HG02885 (cell line): Measurements from ENCODE around the gene ARIH1.

Experiments used
- ATAC-seq: cut with Tn5 transposase; IDR thresholded peaks from one replicate; pipeline ENCODE4 v1.9.1; 2021; ENCODE audit warnings: mild to moderate bottlenecking; ENCODE audit not compliant: unreplicated experiment, poor library complexity

Gene ARIH1

DNA sequence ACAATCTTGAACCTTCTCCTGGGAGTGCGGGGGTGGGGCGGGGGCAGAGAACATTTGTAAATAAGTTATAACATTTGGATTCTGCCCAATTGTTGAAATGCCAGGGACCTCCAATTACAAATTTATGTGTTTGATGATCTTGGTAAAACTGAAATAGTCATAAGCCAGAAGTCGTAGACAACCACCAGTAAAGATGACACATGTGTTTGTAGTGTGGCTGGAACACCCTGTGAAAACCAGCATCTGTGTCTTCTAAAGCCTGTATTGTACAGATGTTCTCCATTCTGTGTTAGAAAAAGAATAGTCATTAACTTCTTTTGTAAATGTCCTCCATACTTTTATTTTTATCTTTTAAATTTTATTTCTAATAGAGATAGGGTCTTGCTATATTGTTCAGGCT, 61.8 kb downstream of the ARIH1 start:
- no peak for ATAC-seq

DNA sequence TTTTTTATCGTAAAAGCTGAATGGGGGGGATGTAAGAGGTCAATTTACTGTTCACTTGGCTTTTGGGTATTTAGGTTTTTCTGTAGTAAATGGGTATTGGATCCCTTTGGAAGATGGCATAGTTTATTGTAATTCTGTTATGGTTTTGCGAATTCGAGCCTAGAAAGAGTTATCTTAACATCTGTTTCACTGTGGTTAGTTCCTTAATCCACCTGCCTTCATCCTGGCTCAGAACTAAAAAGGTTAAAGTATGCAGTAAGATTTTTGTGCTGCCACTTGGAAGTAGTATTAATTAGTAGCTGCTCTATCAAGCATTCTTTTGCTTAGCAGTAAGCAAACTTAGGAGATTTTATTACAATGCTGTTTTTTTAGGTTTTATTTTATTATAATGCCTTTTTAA, 62.4 kb downstream of the ARIH1 start:
- no peak for ATAC-seq

DNA sequence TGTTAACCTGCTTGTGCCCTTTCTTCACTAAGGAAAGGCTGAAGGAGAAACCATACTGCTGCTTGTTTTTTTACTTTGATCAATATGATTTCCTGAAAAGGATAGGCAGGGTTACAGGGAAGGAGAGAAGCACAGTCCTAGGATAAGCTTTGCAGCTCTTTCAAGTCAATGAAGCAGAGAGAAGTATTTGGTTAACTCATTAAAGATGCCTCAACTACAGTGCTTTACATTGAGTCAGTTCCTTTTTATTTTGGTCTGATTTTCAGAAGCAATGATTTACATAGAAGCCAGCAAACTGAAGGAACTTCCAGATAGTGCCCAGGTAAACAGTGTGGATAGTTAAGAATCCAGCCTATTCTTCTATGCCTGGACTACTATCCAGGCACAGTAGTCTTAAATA, 64.8 kb downstream of the ARIH1 start:
- no peak for ATAC-seq

DNA sequence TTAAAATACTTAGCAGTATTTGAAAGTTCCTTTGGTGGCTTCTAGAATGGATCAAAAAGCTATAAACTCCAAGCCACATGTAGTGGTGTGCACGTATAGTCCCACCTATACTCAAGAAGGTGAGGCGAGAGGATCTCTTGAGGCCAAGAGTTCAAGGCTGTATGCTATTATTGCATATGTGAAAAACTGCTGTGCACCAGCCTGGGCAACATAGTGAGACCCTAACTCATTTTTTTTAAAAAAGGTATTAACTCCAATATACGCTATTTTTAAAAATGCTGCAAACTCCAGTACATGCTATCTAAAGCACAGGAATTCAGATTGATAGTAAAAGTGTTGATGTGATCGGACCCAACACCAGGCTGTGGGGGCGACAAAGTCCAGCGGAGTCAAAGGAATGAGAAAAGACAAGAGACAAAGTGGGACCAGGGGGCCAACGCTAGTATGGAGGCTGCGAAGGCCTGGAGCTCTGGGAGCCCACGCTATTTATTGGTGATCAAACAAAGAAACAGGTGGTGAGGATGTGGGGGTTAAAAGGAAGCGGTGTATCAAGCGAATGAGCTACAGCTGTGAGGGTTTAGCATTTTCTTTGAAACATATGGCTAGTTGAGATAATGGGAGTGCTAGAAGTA, 66.6 kb downstream of the ARIH1 start:
- no peak for ATAC-seq

DNA sequence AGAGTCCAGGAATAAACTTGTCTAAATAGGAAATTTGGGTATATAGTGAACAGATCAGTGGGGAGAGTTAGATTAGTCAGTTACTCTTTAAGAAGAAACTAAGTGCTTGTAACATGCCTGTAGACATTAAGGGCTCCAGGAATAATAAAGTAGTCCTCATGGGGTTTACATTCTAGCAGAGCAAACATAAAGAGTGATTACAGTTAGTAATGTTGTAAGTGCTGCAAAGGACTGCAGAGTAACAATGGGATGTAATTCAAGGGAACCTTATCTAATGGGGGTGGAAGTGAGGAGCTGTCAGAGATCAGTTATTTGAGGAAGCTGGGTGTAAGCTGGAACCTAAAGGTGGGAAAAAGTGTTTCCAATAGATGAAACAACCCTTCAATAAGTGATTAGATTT, 67.5 kb downstream of the ARIH1 start:
- ATAC-seq = no peak

DNA sequence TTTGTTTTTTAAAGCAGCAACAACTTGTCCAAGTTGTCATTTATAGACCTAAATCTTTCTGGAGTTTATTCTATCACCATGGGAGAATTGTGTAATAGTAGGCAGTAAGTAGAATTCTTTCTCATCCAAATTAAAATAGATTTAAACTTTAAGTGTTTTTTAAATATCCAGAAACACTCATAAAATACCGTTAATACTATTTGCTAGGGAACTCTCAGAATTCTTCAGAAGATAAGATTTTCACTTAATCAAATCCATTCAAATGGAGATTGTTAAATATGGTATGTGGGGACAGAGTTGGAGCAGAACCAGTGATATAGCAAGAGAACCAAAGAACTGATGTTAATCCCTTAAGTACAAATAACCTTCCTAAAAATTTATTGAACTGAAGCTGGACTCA, 71.0 kb downstream of the ARIH1 start:
- no peak for ATAC-seq

DNA sequence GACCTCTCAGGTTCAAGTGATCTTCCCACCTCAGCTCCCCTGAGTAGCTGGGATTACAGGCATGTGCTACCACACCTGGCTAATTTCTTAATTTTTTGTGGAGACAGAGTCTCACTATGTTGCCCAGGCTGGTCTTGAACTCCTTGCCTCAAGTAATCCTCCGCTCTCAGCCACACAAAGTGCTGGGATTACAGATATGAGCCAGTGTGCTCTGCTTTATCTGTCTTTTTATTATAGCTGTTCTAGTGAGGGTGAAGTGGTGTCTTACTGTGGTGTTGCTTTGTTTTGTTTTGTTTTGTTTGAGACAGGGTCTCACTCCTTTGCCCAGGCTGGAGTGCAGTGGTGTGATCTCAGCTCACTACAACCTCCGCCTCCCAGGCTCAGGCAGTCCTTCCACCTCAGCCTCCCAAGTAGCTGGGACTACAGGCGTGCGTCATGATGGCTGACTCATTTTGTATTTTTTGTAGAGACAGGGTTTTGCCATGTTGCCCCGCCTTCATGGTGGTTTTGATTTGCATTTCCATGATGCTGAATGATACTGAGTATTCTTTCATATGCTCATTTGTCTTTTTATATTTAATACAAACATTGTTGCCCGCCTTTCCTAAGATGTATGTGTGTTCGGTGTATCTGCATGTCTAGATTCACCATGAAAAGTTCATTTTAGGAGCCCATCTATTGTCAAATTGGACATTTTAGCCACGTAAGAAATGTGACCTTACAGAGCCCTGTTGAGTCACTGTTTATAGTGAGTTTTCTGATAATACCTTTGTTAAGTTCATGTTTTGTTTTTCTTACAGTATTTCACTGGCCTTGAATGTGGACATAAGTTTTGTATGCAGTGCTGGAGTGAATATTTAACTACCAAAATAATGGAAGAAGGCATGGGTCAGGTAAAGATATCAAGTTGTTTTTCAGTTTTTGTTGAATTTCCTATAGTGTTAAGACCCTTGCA, 80.6 kb downstream of the ARIH1 start:
- ATAC-seq = no peak

DNA sequence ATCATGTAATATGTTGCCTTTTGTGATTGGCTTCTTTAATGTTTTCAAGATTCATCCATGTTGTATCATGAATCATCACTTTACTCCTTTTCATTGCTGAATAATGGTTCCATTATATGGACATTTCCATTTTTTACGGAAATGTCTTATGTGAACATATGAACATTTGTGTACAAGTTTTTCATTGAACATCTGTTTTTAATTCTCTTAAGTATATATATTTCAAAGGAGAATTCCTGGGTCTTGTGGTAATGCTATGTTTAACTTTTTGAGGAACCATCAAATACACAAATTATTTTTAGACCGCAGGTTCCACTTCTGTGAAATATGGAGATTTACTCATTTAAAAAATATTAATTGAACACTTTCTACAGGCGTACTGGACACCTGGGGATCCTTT, 85.7 kb downstream of the ARIH1 start:
- no peak for ATAC-seq

DNA sequence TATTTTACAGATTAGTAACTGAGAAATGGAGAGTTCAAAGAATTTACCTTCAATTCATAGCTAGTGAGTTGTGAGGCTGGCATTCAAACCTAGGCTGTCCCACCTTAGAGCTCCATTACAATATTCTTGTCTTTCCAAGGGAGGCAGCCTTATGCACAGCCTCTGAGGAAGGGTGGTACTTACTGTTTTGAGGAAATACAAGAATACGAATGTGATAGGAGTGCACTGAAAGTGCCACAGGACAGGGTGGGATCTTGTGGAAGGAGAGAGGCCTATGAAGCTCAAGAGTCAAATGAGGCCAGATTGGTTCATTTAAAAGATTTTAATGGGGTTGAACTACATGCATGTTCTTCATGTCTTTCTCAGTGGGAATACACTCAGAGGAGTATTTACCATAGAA, 86.3 kb downstream of the ARIH1 start:
- no peak for ATAC-seq

DNA sequence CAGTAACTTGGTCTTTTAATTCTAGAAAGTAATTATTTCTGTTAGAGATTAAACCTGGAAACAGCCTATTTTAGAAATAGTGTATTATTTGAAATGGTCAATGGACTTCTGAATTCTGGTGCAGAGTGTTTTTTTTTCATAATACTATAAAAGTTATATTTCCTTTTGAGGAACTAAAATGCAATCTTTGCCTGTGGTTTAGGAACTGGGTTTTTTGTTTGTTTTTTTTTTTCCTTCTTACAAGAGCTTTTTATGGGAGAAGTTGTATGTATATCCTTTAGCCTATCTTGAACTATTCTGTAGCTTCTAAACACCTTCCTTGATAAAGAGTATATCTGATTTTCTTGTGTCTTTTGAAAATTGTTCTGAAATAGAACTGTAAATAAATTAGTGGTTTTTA, 88.3 kb downstream of the ARIH1 start:
- no peak for ATAC-seq

DNA sequence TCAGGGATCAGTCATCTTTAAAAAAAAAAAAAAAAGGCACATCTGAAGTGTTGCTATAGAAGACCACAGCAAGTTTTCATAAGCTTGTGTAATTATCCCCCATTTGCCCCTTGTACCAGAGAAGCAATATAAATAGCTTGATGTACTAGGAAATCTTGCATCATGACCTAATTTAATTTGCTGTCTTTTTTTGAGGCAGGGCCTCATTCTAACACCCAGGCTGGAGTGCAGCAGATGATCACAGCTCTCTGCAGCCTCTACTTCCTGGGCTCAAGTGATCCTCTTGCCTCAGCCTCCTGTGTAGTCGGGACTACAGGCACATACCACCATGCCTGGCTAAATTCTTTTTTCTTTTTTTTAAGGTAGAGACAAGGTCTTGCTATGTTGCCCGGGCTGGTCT, 88.7 kb downstream of the ARIH1 start:
- no peak for ATAC-seq

DNA sequence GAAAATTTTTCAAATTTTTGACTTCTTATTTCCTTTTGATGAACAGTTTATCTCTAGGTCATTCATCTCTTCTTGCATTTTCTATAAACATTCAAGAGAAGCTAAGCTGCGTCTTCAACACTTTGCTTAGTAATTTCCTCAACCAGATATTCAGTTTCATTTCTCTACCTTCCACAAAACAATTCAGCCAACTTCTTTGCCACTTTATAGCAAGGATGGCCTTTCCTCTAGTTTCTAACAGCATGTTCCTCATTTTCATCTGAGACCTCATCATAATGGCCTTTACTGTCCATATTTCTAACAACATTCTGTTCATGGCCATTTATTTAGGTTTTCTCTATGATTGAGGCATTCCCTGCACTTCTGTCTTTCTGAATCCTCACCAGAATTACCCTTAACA, 90.0 kb downstream of the ARIH1 start:
- no peak for ATAC-seq

DNA sequence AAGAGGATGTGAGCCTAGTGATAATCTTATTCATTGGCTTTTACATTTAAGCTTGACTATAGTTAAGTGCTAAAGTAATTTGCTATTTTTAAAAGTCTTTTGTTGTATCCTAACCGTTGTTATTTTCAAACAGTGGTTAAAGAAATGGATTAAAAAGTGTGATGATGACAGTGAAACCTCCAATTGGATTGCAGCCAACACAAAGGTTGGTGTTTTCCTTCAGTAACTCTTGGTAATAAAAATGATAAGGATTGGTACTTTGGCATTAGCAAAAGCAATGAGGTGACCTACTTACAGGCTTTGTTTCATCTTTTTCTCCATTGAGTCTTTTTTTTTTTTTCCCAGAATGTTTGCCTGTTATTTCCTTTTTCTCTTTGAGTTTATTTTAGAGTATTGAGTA, 92.8 kb downstream of the ARIH1 start:
- no peak for ATAC-seq

DNA sequence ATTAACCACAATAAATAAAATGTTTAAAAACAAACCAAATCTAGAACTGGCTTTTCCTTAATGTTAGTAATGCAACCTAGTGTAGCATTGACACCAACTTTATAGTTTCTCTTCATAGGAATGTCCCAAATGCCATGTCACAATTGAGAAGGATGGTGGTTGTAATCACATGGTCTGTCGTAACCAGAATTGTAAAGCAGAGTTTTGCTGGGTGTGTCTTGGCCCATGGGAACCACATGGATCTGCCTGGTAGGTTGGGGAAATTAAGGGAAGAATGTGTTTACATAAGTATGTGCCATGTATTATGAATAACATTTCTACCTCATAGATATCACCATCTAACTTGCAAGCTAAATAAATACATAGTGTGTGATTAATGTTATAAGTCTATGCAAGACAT, 95.9 kb downstream of the ARIH1 start:
- no peak for ATAC-seq

DNA sequence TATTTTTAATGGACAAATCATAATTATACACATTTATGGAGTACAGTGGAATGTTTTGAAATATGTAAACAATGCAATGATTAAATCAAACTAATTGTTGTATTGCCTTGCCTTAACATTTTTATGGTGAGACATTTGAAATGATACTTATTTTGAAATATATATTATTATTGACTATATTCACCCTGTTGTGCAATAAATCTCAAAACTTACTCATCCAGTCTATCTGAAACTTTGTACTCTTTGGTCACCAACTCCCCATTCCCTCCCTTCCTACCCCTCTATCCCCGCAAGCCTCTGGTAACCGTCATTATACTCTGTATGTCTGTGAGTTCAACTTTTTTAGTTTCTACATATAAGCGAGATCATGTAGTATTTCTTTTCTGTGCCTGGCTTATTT, 105.7 kb downstream of the ARIH1 start:
- no peak for ATAC-seq

DNA sequence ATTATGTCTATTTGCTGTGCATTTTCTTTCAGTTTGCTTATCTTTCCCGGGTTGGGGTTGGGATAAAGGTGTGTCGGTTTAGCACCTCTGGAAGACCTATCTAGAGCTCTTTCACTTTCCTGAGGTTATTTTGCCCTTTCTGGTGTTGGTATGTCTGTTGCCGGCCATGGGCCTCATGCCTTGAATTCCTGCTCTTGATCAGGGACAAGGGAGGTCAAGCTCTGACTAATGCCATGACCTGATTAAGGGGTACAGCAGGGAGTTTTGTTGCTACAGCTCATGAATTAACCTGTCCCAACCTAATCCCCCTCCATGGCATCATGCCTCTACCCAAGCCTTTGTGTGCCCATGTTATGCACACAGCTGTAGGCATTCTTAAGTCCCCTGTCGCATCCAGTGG, 109.9 kb downstream of the ARIH1 start:
- no peak for ATAC-seq

DNA sequence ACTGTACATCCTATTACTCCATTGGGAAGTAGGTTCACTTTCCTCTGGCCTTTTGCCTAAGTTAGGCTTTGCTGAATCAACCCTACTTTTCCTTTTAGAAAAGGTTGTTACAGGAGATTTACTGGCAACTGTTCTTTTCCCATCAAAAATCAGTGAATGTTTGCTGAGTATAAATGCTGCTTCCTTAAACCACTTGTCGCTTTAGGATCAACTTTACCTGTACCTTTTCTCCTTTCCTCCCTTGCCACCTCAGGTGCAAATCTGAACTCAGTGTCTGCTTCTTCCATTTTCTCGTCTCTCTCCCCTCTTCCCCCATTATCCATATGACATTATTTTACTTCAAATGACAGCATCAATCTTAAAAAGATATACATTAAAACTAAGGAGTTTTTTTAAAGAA, 110.9 kb downstream of the ARIH1 start:
- no peak for ATAC-seq

DNA sequence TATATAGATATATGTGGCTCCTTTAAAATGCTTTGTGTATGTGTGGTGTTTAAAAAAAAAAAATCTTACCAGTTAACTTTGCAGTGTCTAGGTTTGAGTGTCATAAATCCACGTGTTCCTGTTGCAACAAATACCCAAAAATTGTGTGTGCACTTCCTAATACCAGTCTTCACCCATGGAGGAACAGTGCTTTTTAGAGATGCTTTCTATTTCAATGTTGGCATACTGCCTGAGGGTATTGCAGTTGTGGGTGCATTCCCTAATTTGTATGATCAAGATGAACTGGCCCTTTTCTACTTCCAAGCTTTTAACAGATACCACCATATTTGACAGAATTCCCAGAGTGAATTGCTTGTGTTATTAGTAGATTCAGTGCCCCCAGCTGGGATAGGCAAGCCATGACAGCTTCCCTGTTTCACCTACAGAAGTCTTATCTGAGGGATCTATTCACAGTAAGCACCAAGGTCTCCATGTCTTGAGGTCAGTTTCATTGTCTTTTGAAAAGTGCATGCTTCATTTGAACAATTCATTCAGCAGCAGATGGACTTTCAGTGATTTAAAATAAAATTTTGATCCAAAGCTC, 111.4 kb downstream of the ARIH1 start:
- no peak for ATAC-seq

DNA sequence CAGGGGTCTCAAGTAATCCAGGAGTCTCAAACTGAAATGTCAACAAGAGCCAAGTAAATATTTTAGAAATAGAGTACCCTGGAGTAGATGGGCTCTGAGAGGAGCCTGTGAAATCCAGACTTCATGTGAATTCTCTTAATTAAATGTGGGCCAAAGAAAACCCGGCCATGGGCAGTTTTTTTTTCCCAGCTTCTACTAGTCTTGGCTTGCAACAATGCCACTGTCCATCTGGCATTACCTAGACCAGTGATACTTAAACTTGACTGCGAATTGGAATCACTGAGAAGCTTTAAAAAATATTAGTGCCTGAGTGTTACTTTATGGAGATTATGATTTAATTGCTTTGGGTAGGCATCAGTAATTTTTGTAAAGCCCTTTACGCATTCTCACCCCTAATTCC, 114.0 kb downstream of the ARIH1 start:
- no peak for ATAC-seq

DNA sequence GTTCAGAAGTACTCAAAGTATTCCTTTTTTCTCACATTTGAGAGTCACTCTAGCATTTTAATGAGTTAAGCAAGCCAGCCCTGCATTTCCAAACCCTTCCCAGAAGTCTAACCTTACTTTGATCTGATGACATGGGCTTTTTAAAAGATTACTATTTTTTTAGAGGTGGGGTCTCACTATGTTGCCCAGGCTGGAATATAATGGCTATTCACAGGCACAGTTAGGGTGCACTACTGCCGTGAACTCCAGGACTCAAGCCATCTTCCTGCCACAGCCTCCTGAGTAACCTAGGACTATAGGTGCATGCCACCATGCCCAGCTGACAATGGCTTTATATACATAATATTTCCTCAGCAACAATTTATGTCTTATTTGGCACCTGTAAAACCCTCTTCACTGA, 116.3 kb downstream of the ARIH1 start:
- ATAC-seq = no peak

DNA sequence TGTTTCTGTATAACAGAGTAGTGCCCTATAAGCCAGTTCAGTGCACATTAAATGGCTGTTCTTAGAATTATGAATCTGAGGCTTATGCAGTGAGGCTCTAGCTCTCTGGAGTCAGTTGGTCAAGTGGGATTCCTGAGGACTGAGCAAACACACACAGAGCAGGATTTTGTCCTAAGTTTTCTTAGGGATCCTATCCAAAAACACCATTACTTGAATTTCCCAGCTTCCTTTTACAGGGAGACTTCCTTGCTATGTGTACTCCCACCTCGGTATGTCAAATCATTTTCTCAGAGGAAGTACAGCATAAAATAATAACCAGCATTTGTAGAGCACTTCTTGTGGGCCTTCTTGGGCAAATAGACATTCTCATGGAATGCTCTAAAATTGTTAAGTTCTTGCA, 117.2 kb downstream of the ARIH1 start:
- ATAC-seq = no peak

DNA sequence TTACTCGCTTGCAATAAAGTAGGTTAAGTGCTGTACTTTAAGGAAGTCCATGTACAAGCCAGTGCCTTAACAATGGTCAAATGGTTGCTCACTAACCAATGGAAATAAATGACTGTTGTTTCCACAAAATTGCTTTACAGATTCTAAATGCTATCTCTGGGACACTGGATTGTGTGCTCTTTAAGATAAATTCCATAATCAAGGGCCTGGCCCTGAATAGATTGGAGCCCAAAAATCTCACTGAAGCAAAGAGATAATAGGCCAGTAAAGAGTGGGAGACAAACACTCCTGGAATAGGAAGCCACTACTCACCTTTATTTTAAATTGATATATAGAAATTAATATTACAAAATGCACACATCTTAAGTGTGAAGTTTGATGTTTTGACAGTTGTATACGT, 118.0 kb downstream of the ARIH1 start:
- no peak for ATAC-seq
